Heart left ventricle (tissue), 13 donors: ENCODE measurements around the gene OSTM1.

Experiments
- POLR2A ChIP-seq, 2 donors: fragments of 450-650 bp; IDR thresholded peaks; one replicate each; pipeline ENCODE4 v1.6.1; 2017; ENCODE audit warnings: antibody characterized with exemption in 2 of 2, mild to moderate bottlenecking in 2 of 2, moderate library complexity in 2 of 2
- TF ChIP-seq, protein P1 (sequence below), 12 donors: fragments of 200-600 bp; sonication (generic) in 4 of 12; IDR thresholded peaks; one replicate each; pipeline versions ENCODE4 v1.5.0 to v1.8.0; 2018 to 2022; ENCODE audit warnings: antibody characterized with exemption in 12 of 12, mild to moderate bottlenecking in 5 of 12
- donor health status: ischemic (EF 13 %, LVEDD 7.1; RV severe dilation, severe dysfunction).
- donor health status: DM: no; HTN: yes; CAD: no.
- donor health status: DM: no; HTN: no; CAD: no.
- donor health status: ischemic (EF 25% LVEDD 6.9; RV normal size, moderate dysfunction).
- donor health status: ischemic (EF 25% LVEDD 5.7; RV mildly dilated, moderate dysfunction).
- donor health status: ischemic (EF 35%, LVEDD 5.7; RV mildly dilated, moderate dysfunction).
- donor health status: nonischemic (EF 11% LVEDD 7.7; RV severe dilation, severe dysfunction).
- donor health status: DM: yes; HTN: yes; CAD: no.
- donor health status: PGD.
- donor health status: ischemic (EF 29% LVEDD 5.4; RV normal size, mild dysfunction).
- donor health status: nonischemic (EF 23%, LVEDD 6.1; RV moderate dilation, normal function).

DNA sequence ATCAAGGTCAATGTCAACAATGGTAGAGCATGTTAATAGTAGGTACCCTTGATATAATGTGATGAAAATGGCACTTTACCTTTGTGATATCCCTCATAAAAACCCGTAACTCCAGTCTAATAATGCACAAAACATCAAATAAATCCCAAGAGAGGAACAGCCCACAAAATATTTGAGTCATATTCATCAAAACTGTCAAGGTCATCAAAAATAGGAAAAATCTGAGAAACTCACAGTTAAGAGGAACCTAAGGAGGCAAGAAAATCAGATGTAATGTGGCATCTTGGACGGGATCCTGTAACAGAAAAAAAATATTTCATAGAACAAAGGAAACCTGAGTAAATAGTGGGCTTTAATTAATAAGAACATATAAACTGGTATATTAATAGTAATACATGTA is 25.5 kb upstream of the OSTM1 start:
- TF ChIP-seq, protein P1, sequence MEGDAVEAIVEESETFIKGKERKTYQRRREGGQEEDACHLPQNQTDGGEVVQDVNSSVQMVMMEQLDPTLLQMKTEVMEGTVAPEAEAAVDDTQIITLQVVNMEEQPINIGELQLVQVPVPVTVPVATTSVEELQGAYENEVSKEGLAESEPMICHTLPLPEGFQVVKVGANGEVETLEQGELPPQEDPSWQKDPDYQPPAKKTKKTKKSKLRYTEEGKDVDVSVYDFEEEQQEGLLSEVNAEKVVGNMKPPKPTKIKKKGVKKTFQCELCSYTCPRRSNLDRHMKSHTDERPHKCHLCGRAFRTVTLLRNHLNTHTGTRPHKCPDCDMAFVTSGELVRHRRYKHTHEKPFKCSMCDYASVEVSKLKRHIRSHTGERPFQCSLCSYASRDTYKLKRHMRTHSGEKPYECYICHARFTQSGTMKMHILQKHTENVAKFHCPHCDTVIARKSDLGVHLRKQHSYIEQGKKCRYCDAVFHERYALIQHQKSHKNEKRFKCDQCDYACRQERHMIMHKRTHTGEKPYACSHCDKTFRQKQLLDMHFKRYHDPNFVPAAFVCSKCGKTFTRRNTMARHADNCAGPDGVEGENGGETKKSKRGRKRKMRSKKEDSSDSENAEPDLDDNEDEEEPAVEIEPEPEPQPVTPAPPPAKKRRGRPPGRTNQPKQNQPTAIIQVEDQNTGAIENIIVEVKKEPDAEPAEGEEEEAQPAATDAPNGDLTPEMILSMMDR (IDR thresholded peaks at IDR 0.05), result no peak
- TF ChIP-seq POLR2A (IDR thresholded peaks at IDR 0.05), result no peak
